HG03439 (cell line): ENCODE data around the gene PIRT.

Experiments
- ATAC-seq: cut with Tn5 transposase; IDR thresholded peaks from one replicate; pipeline ENCODE4 v1.9.1; 2021; ENCODE audit warnings: mild to moderate bottlenecking, moderate library complexity; ENCODE audit not compliant: unreplicated experiment

Gene PIRT

DNA sequence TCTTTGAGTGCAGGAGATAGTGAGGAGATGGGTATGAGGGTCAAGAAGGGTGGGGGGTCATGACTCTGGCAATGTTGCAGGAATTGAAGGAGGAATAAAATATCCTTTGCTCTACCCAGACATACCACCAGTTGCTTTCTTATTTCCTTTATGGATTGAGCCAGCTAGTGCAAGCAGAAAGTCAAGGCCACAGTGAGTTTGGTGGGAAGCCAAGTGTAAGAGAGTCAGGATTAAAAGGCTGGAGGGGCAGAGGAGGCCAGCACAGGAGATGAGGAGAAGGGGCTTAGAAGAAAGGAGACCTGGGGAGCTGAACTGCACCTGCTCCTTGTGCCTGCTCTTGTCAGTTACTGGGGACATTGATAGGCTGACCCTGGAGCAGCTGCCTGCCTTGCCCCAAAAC lies 16.1 kb downstream of the PIRT start:
- ATAC-seq = no peak

DNA sequence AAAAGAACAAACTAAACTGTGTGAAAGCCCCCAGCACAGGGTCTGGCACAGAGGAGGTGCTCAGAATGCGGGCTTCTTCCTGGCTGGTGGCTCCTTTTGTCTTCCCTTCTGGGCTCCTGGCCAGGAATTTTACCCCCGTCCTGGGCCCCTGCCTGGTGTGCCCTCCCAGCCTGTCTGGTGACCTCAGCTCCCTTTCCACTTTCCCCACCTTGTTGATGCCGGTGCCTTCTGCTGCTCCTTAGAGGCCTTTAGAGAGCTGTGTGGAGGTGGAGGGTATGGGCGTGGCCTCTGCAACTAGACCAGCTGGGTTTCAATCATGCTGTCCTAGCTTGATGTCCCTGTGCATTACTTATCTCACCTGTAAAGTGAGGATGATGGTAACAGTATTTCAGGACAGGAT lies 16.8 kb downstream of the PIRT start:
- ATAC-seq = no peak

DNA sequence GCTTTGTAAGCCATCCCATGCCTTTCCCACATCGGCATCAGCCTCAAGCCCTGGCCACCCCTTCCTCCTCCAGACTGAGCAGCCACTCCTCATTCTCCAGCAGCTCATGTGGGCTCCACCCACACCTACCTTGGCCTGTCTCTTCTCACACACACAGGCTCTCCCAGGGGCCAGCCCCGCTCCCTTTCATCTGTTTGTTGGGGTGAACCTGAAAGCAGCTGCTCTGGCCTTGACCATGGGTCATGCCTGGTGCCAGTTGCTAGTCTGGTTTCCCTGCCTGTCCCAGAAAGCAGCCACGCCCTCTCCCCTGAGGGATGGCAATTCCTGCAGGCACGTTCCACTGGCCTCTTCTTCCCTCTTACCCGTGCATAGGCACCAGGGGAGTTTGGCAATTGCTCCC lies 22.6 kb downstream of the PIRT start:
- no peak for ATAC-seq

DNA sequence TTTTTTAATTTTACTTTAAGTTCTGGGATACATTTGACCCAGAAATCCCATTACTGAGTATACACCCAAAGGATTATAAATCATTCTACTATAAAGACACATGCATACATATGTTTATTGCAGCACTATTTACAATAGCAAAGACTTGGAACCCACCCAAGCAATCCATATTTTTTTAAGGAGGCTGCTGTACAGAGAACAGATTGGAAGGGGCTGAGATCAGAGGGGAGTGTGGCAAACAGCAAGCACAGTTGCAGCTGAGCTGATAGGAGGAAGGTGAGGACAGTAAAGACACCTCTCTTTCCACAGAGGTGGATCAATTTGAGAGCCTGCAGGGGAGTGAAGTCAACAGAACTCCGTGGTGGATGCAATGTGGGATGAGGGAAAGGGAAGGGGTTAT lies 23.8 kb downstream of the PIRT start:
- no peak for ATAC-seq

DNA sequence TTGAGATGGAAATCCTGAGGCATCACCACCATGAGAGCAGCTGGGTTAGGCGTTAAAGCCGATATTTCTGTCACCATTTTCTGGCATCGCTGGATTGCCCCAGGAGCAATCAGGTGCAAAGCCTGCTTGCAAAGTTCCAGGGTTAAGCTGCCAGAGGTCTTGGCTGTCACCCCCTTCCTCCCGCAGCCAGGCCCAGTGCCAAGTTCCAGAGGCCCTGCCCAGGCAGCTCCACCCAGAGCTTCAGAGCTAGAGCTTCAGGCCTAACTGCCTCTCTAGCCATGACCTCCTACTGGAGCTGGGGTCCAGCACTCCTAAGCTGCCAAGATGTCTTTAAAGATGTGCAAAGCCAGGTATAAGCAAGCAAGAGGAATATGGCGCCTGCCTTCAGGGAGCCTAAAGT lies 25.2 kb downstream of the PIRT start:
- no peak for ATAC-seq

DNA sequence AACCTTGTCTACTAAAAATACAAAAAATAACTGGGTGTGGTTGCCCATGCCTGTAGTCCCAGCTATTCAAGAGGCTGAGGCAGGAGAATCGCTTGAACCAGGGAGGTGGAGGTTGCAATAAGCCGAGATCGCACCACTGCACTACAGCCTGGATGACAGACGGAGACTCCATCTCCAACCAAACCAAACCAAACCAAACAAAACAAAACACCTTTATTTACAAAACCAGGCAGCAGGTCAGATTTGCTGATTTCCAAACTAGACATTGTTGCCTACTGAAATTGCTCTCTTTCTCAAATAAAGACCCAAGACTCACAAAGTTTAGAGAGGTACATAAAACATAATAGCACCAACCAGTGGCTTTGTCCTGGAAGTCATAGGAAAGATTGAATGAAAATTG lies 28.3 kb downstream of the PIRT start:
- ATAC-seq = no peak

DNA sequence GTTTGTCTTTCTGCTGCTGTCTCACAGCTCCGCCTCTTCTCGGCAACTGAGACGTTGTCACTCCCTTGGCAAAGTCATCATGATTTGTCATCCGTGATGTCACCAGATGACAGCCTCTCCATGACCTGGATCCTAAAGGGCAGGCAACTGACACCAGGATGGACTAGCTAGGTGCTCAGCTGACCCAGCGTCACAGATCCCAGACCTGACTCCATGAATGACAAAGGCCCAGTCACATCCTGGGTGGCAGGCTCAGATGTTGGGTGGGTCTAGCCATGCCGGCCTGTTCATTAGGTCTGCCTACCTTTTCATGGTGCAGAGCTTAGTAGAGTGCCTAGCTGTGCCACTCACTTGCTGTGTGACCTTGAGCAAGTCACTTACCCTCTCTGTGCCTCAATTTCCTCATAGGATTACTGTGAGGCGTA lies 30.2 kb downstream of the PIRT start:
- ATAC-seq = no peak

DNA sequence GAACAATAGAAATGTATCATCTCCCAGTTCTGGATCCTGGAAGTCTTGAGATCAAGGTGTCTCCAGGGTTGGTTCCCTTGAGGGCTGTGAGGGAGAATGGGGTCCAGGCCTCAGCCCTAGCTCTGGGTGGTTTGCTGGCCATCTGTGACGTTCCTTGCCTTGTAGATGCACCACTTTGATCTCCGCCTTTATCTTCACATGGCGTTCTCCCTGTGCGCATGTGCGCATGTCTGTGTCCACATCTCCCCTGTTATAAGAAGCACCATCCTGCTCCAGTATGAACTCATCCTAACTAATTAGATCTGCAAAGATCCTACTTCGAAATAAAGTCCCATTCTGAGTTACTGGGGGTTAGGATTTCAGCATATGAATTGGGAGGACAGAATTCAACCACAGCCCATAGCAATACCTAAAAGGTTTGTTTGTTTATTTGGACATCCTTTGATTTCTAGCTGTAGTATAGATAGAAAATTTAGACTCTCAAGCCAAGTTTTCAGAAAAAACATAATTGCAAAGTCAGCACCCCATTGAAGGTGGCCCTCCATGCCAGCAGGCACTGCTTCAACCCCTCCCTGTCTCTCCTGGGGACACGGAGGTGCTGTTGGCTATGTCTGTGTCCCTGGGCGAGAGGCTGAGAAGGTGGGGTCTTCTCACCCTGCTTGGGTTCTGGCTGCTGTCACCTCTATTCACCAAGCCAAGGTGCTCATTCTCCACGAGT lies 31.2 kb downstream of the PIRT start:
- ATAC-seq = no peak

DNA sequence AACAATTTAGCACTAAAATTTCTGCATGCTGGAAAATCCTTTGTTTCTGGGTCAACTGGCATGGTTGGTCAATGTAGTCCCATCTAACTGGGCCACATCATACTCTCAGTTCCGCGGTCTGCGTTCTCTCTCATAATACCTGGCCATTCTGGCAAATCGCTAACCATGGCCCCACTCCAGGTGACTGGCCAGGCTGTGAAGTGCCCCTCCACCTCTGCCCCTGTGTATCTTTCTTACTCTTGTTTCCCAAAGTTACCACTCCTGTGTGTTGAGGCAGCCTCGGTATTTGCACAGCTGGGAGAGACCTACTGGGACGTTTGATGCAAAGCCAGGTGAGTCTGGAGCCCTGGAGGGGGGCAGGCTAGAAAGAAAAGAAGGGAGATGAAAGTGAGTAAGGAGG lies 32.0 kb downstream of the PIRT start:
- no peak for ATAC-seq

DNA sequence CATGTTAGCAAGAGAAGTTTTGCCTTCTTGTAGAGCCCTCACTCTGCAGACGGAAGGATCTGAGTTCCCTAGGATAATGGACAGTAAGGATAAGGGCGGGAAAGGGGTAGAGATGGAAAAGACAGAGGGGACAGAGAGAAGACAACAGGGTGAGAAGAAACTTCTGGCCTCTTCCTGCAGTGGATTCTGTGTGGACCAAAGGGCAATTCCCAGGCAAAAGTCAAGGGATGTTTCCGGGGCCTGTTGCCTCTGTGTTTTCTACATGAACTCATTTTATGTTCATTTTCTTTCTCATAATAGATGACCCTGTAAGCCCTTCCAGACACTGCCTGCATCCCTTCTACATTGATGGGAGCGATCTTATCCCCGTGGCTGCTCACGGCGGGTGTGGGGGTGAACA lies 33.3 kb downstream of the PIRT start:
- ATAC-seq = no peak

DNA sequence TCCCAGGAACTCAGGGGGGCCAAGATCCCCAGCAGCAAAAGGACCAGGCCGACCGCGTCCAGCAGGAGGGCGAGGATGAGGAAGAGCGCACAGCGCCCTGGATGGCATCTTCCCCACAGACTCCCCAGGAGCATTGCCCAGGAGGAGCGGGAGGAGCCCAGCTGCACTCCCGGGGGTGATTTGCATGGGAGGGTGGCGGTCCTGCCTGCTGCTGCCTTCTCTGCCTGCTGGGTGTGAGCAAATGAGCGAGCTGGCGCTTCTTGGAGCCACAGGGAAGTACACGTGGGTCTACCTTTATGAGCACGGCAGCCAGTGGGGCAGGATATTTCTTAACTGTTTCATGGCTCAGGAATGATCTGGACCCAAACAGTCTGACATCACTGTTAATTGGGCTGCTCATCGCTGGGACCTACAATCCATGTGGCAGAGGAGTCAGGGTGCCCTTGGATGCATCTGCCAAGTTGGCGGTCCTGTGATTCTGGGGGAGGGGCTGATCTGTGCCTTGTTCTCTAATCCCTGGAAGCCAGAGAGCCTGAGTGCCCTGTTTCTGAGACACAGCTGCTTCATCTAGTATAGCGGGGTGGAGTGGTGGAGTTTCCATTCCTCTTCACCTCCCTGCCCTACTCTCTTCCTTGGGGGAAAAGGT lies 33.9 kb downstream of the PIRT start, which contains the start of gene TMEM238L:
TMEM238L (minus strand) TSS at position 270 of the 646 bp plus-strand sequence; CDS start at position 134, 136 bp downstream.
- no peak for ATAC-seq

DNA sequence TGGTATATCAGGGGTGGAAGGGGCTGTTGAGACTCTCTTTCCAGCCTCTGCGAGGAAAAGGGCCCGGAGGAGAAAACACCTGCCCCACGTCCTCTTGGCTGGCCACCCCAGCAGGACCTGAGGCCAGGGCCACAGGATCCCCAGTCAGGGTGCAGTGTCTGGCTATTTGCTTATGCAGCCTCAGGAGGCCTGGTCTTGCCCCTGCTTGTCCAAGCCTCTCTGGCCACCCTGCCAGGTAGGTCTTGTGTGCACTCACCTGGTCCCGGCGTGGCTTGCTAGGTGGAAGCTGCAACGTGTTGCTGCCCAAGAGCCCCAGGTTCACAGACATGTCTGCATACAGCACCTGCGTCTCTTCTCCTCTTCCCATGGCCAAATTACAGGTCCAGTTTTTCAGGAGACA lies 34.5 kb downstream of the PIRT start:
- no peak for ATAC-seq

DNA sequence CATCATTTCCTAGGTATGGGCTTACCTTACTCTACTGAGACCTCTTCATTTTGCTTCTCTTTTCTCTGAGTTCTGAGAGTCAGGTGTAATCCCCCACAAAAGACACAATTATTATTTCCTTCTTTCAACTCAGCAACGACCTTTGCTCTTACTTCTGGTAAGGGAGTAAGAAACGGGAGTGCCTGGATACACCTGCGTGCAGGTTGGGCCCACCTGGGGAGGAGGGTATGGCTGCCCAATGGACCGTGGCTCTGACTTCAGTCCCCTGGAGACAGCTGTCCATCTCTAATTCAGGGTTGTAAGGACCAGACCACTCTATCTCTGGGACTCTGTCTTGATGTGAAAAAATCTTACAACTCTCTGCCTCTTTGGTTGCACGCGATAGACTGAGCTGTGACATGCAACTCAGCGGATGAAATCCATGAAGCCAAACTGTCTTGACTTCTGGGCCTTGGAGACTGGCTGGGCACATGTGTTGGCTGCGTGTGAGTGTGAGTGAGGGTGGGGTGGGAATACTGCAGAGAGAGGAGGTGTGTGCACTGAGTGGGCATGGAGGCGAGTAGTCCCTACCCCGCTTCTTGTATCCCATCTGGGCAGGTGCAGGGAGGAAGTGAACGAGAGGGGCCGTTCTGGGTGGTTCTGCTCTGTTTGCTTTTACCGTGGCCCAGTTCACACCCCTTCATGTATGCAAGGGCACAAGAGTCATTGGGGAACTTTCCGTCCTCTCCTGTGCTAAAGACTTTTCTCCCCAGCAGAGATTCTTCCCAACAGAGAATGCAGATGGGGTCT lies 35.2 kb downstream of the PIRT start:
- no peak for ATAC-seq

DNA sequence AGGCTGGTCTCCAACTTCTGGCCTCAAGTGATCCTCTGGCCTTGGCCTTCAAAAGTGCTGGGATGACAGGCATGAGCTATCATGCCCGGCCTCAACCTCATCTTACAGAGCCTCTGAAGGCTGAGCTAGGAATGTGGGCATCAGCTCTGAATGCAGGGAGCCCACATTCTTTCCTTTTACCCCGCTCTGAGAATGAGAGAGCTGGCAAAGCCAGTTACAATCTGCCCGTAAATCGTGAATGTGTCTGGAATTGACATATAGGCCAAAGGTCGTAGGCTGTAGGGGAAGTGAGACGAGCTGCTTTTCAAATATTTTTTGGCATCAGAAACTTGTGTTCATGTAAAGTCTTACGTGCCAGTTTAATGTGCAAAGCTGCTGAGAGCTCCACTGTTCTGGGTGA lies 38.5 kb downstream of the PIRT start:
- no peak for ATAC-seq

DNA sequence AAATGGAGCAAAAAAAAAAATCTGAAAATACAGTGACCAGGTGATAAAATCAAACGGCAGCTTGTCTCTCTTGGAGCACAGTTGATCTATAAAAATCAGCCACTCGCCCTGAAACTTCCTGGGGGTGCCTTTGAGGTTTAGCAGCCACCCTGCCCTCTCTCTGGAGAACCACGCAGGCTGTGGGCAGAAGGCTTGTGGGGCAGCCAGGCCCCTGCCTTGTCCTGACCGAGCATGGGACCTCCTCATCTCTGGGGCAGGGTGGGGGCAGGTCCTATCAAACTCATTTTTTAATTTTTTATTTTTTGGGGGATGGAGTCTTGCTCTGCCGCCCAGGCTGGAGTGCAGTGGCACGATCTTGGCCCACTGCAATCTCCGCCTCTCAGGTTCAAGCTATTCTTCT lies 39.0 kb downstream of the PIRT start:
- no peak for ATAC-seq

DNA sequence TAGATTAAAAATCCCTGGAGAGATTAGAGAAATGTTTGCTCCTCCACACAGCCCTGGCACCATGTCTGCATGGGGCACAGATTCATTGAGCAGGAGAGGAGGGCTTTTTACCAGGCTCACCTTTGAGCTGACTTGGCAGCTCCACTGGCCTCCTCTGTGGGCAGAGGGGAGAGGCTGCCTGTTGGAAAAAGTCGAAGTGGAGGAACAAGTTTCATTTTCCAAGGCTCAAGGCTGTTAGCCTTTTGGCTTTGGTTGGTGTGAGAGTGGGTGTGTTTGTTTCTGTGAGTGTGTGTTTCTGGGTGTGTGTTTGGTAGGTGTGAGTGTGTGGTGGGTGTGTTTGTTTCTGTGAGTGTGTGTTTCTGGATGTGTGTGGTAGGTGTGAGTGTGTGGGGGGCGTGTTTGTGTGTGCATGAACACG lies 39.5 kb downstream of the PIRT start:
- ATAC-seq = no peak

DNA sequence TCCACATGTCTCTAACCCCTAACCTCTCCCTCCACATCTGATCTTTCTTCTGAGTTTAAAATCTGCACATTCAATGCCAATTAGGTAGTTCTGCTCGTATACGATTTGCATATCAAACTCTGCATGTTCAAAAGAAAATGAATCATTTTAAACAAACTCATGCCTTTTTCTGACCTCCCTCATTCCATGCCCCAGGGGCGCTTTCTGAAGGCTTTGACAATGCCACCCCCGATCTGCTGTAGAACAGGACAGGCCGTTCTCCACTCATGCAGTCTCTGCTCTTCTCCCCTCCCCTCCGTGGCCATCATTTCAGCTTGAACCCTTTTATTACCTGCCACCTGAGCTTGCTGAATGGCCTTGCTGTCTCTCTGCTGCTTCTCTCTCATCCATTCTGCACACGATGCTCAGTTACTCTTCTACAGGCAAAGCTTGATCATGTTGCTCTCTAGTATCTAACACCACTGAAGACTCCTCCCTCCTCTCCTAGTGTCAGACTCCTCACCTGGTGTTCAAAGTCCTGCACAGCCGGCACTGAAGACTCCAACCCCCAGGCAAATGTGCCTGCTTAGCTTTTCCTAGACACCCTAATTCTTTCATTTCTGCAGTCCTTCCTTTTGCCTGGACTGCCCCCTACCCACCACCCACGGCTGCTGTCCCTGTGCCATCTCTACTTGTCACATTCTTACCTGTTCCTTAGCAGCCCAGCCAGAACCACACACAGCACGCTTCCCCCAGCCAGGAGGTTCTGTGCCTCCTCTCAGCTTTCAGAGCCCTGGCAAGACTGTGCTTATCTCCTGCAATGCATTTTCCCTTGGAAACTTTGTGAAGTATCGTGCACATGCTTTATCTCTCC lies 40.2 kb downstream of the PIRT start:
- no peak for ATAC-seq

DNA sequence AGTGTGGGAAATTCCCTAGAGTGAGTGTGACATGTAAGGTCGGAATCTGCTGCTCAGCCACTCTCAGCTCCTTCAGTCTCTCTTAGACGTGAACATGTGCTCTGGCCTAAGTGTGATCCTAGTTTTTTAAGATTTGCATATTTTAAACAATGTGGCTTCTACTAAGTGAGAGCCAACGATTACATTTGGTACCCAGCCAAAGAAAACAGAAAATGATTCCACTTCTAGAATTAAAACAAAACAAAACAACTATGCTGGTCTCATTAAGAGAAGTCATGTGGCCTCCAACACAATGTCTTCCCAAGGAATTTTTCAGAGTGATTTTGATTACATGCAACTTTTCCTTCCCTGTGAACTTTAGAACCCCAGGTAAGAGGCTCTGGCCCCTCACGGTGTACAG lies 44.1 kb downstream of the PIRT start:
- ATAC-seq = no peak

DNA sequence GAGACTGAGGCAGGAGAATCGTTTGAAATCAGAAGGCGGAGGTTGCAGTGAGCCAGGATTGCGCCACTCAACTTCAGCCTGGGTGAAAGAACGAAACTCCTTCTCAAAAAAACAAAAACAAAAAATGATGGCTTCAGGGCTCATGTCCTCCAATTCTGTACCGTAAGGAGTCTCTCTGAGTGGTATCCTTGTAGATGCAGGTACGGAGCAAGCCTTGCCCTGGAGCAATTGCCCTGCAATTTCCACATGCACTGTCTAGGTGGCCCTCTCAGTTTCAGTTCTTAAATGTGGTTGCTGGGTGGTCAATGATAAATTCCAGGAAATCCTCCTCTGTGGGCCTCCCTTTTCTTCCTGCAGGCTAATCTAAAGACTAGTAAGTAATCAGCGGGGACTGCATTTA lies 44.6 kb downstream of the PIRT start:
- ATAC-seq = no peak

DNA sequence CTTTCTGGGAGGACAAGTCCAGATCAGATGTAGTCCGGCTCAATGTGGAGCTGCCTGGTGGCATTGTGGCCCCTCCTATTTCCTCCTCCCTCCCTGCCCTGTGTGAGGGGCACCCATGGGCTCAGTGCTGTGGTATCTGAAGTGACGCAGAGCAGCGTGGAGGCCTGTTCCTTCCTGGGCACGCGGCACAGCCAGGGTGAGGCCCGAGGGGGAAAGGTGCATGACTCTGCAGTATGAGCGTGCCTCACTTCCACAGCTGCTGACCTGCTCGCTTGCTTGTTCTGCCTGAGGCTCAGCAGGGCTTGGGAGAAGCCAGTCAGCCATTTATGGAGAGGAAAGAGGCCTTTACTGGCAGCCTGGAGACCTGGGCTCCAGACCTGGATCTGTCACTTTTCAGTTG lies 45.7 kb downstream of the PIRT start:
- ATAC-seq = no peak
